GM21576 (cell line): ENCODE results near the gene CABP4.
A peak's percentile ranks its signal among the peaks of the same experiment; 100 is the strongest.

Experiments used
- ATAC-seq: cut with Tn5 transposase; IDR thresholded peaks from one replicate; pipeline ENCODE4 v1.9.1; 2021; ENCODE audit warnings: mild to moderate bottlenecking, moderate library complexity; ENCODE audit not compliant: unreplicated experiment

CABP4 gene

DNA sequence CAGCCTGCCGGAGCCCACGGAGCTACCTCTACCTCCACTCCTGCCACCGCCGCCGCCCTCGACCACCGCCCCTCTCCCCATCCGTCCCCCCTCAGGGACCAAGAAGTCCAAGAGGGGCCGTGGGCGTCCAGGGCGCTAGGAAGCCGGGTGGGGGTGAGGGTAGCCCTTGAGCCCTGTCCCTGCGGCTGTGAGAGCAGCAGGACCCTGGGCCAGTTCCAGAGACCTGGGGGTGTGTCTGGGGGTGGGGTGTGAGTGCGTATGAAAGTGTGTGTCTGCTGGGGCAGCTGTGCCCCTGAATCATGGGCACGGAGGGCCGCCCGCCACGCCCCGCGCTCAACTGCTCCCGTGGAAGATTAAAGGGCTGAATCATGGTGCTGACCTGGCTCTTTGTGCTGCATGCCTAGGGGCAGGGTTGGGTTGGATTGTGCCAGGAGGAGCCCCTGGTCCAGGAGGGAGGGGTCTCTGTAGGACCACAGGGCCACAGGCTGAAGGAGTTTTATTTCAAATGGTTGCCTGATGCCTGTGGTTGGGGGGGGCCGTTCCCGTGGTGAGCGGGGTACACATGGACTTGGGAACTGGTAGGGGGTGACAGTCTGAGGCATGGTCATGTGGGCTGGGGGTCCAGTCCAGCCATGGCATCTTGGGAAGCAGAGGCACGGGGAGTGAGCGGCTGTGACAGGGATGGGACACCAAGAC is 20.0 kb upstream of the CABP4 start:
- ATAC-seq, result no peak

DNA sequence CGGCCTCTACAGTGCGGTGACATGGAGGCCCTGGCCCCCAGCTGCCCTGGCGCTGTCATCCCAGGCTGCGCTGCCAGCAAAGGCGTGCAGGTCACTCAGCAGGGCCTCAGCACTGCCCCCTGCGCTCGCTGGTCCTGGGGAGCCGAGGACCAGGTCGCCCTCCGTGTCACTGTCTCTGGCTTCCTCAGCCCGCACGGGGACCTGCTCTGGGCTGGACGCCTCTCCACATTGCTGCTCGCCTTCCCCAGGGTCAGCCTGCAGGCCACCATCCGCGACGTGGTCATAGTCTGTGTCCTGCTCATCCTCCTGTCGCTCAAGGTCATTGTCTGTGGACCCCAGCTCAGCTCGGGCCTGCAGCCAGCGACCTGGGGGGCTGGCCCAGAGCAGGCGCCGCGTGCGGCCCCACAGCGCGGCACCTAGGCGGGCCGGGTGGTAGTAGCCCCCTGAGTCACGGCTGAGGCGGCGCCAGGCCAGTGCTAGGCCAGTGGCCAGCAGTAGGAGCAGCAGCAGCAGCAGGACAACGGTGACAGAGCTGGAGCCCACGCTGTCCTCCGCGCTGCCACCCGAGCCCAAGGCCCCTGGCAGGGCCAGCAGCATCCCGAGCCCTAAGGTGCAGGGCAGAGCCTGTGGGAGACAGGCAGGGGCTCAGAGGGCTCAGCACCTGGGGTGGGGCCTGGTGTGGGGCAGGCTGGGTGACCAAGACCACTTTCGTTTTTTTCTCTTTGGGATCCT is 19.3 kb upstream of the CABP4 start:
- no peak for ATAC-seq

DNA sequence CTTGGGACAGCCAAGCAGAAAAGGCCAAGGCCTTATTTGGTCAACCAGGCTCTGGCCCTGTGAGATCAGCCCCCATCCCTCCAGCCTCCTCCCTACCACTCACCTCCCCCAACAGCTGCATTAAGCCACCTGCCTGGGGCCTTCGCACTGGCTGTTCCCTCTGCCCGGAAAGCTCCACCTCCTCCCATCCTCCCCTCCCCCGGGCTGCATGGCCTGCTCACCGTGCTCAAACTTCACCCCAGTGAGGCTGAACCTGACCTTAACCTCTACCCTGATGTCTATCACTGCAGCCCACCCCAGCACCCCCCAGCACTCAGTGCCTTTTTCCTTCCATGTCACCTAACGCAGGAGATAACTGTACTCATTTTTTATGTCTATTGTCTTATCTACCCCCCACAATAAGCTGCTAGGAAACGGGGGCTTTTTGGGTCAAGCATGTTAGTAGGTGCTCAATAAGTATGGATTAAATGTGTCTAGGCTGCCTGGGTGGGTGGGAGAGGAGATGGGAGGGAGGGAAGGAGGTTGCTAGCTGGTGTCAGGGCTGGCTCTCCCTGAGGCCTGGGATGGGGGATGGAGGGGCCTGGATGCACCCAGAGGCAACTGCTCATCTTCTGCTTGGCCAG is 18.6 kb upstream of the CABP4 start:
- peak; percentile 34 for ATAC-seq

DNA sequence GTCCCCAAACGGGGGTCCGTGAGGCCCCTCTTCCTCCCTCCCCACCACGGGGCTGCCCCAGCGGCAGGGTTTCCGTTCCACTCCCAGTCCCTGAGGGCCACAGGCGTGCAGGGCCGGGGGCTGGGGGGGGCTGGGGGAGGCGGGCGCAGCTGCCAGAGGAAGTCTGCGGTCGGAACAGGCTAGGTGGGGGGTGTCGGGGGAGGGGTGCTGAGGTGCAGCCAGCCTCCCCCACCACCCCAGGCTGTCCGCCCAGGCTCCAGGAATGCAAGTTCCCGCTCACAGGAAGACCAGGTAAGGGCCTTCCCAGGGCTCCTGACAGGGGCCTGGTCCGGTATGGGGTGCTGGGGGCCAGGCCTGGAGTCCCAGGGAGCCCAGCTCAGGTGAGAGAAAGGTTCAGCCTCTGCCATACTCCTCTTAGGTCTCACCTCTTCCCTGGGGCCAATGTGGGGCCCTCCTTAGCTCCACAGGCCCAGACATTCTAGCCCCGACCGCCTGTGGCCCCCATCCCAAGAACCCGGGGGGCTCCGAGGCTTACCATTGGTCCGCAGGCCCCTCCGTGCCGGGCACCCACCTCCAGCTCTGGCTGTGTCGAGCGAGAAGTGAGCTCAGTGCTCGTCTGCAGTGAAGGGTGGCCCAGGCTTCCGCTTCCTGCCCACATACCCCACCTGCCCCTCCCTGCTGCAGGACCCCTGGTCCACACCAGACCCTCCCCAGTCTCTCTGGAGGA is 17.9 kb upstream of the CABP4 start, which contains the start of gene PTPRCAP:
Gene PTPRCAP (minus strand): TSS at position 601 of the 727 bp plus-strand sequence. CDS start 63 bp downstream, at position 538.
- ATAC-seq, result no peak

DNA sequence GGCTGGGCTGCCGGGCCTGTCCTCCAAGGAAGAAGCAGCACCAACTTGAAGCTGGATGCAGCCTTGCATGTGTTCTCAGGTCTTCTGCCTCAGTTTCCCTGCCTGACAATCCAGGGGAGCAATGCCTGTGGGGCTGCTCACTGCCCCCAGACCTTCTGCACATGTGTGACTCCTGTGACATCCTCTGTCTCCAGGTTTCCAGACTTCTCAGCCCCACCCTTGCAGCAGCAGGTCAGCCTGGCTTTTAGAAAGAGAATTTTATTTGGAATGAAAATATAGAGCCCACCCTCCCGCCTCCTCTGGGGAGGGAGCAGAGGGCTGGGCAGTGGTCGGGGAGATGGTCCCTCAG is 17.4 kb upstream of the CABP4 start:
- no peak for ATAC-seq

DNA sequence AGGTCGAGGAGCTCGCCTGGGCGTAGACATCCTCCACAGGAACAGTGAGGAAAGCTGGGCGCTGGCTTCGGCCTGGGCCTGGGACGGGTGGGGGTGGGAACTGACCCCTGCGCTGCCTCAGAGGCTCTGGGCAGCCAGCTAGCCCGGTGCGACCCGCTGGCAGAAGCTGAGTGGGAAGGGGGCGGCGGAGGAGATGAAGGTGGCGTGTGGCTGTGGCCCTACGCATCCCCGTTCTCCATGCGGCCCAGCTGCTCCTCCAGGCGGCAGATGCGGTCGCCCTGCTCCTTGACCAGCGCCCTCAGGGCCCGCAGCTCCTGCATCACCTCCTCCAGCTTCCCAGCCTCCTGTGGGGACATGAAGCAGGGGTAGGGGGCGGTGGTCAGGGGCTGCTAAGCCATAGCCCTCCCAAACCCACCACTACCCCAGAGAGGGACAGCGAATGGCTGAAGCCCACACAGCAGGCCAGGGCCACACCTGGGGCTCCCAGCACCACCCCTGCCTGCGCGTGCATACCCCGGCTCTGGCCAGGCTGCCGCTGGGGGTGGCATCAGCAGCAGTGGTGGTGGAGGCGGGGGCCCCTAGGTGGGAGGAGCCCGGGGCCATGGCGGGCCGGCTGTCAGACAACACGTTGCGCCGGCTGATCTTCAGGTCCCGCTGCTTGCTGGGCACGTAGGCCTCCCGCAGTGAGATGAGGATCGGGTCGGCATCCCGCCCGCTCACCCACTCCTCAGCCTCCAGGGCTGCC is 16.8 kb upstream of the CABP4 start:
- ATAC-seq, result no peak

DNA sequence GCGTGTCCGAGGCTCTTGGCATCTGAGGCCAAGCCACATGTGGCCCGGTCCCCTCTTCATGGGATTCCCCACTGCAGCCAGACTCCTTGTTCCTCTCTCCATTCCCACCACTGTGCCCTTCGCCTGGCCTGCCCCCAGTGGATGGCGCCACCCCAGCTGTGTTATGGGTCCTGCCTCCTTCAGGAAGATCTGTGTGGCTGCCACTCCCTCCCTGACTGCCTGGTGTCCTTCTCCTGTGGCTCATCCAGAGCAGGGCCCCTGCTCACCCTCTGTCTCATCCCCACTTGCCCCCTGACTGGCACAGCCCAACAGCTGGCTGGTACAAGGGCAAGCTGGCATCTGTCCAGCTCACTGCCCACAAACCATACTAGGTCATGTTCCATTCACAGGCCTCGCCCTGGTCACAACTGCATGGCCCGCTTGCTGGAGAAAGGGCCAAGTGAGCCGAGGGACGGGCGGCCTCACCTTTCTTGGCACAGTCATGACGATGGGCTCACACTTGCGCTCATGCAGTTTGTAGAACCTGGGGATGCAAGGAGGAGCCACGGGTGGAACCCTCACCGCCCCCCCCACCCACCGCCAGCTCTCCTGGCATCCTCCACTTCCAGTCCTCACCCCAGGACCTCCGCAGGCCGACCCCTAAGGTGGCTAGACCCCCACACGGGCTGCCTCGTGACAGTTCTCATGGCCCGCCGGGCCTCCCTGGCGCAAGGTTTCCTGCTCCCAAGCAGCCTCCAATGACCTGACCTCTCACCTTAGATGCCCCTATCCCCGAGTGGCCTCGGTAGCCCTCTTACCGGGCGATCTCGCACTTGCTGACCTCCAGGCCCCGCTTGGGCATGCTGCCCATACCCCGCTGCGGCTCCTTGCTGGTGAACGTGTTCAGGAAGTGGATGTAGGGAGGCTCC is 15.6 kb upstream of the CABP4 start:
- no peak for ATAC-seq

DNA sequence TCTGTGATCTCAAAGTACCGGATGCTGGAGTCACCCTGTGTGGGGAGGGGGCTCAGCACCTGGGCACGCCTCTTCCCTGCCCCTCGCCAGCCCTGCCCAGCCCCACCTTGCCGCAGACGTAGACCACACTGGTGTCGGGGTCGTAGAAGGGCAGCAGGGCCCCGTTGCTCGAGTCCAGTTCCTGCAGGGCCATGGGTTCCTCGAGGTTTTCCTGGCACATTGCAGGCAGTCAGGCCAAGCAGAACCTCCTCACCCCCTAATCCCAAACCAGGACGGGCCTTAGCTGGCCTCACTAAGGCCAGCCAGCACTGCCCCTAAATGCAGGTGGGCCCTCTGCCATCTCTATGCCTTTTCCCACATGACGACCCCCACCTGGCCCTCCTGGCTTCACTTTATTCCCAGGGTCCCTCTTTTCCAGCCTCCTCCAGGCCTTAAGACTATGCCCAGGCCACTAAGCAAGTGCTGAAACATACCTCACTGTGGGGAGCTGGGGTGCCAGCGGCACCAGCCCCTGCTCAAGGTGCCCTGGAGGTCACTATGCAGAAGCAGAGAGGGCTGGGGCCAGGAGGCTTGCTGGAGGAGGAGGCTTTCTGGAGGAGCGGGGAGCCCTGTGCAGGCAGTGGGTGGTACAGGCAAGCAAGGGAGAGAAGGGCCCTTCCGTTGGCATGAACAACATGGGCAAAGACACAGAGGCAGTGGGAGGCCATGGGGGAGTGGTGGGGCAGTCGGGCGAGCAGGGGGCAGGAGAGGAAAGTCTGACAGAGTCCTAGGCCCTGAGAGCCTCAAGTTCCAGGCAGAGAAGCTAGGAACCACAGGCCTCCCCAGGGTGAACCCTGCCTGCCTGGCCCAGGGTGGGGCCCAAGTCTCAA is 14.7 kb upstream of the CABP4 start:
- ATAC-seq, result no peak

DNA sequence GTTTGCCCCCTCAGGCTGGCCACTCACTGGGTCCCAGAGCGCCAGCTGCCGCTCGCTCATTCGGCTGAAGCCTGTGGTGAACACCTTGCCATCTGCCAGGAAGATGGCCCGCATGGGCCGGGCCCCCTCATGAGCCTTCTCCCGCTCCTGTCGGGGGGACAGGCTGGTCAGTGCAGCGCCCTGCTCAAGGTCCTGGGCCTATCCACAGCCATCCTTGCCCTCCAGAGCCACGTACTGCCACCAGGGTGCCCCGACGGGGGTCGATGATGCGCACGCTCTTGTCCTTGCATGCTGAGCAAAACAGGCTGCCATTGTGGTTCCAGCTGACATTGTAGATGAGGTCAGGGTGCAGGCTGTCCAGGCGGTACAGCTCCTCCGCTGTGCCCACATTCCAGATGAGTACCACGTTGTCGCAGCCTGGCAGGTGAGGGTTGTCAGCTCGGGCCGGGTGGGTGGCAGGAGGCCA is 14.0 kb upstream of the CABP4 start:
- no peak for ATAC-seq

DNA sequence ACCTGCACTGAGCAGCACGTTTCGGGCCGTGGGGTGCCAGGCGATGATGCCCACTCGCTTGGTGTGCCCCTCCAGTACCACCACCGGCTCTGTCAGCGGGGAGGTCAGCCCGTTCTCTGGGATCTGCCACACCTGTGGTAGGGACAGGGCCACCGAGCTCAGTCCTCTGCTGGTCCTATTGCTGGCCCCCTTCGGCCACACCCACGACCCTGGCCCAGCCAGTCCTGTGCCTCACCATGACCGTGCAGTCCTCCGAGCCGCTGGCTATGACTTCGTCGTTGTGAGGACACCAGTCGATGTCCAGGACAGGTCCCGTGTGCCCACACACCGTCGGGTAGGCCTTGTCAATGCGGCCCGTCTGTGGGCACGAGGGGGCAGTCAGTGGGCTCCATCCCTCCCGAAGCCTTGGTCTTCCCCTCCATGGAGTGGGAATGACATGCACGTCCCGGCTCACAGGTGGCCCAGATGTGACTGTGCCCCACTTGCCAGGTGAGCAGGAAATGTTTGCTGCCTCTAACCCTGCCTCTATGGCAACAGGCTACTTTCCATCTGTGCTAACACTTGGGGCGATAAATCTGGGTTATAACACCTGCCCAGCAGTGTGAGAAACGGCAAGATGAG is 13.3 kb upstream of the CABP4 start:
- no peak for ATAC-seq

DNA sequence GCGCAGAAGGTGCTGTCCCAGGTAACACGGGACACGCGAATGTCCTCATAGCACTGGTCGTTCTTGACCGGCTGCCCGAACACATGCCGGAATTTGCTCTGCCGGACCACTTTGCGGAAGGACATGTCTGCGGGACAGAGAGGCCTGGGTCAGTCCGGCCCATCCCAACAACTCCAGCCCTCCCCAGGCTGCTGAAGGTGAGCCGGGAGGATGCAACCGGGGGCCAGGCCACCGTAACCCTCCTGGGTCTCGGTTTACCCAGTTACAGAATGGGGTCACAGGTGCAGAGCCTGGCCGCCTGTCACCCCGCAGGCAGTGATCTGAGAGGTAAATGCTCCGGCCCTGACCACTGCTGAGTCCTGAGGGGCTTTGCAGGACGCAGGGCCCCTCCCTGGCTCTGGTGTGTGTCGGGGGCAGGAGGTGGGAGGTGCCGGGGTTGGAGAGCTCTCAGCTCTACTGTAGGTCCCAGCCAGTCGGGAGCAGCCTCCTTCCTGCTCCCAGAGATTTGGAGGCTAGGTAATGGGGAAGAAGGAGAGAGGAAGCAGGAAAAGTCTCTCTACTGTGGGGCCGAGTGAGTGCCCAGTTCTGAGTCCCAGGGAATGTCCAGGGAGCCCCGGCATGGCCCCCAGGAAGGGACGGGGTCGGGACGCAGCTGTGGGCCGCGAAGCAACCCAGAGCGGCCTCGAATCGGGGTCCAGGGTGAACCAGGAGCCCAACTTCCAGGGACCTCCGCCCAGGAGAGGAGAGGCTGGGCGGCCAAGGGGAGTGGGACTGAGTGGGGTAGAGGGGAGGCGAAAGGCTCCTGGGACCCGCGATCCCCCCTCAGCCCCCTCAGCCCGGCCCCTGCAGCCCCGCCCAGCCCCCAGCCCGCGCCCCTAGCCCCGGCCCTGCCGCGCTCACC is 12.4 kb upstream of the CABP4 start:
- no peak for ATAC-seq

DNA sequence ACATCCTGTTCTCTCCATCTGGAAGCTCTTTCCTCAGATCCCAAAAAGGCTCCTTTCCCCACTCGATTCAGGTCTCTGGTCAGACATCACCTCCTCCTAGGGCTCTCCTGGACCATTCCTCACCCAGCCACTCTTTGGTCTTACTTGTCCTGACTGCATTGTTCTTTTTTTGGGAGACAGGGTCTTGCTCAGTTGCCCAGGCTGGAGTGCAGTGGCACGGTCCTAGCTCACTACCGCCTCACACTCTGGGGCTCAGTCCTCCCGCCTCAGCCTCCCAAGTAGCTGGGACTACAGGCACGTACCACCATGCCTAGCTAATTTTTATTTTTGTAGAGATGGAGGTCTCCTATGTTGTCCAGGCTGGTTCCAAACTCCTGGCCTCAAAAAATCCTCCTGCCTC is 9.6 kb upstream of the CABP4 start:
- no peak for ATAC-seq

DNA sequence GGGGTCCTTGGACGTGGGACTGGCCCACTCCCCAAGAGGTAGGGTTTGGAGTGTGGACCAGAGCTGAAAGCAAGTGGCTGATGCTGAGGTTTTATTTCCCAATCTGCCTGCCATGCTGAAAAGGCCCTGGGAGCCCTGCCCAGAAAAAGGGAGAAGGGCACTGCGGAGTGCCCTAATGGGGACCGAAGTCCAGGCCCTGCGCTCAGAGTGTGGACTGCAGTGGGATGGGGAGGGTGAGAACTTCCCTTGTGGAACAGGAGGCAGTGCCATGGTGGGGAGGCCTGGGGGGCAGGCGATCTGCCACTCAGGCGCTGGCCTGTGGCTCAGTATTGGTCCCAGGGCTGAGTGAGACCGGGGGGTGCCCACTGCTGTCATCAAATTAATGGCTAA is 6.9 kb upstream of the CABP4 start:
- no peak for ATAC-seq

DNA sequence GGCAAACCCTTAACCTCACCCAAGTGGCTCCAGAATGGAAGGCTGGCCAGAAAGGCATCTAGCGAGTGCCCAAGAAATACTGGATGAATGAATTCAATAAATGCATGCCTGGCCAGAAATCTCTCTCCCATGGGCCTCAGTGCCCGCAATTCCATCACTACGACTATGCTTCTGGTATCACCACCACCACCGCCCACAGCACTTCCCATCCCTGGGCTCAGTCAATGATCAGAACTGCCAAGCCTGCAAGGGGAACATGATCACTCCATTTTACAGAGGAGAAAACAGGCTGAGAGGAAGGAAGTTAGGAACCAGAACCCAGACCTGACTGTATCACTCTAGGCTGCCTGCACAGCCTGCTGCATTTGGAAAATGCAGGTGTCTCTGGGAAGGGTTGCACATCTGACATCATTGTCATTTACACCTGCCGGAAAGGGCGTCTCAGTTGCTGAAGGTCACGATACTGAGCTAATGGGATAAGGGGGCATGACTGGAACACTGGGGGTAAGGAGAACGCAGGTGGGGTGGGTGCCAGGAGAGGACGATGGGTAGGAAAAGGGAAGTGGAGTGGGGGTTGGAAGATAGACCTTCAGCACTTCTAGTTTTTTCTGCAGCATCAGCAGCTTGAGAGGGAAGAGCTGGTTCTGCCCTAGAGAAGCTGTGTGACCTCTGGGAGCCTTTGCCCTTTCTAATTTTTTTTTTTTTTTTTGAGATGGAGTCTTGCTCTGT is 5.9 kb upstream of the CABP4 start:
- ATAC-seq, result no peak

DNA sequence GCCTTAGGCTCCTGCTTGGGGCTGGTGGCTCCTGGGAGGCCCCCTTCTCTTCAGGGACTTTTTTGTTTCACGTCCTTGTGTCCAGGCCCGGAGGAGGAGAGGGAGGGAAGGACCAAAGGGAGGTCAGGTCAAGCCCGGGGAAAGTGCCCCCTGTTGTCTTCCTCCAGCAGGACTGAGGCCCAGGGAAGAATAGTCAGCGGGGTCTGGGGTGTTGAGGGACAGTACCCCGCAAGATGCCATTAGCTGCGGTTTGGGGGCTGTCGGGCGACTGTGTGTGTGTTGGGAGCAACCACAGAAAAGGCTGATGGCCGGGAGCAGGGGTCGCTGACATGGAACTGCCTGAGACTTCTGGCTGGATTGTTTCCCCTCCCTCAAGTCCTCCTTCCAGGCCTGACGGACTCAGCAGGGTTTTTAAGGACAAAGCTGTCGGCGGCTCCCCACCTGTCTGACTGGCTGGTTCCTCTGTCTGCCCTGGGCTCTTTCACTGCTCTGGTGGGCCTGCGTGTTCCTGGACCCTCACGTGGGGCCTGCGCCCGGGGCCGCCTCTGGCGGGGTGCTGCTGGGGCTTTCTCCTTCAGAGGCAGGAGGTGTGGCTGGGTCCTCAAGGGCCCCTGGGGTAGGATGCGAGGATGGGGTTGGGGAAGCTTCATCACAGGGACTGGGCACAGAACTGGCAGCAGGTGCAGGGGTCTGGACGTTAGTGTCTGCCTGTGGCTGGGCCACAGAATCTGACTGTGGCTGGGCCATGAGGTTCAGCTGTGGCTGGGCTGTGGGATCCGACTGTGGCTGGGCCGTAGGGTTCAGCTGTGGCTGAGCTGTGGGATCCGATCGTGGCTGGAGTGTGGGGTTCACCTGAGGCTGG is 4.1 kb upstream of the CABP4 start:
- no peak for ATAC-seq

DNA sequence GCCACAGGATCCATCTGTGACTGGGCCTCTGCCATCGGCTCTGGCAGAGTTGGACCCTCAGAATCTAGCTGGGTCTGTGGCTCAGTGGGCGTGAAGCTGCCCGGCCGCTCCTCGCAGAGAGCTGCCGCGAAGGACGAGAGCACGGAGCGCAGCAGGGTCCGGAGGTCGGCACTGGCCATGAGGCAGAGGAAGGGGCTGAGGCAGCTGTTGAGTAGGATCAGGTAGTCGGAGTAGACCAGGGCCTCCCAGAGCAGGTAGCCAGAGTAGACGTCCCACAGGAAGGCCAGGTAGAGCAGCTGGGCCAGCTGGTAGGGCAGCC is 3.5 kb upstream of the CABP4 start:
- no peak for ATAC-seq
